ENCODE data around the gene ZNF335. TPM values are rescaled to one million over a fixed set of nuclear protein-coding genes. Genes with fewer than 3 reads are reported as not detected.
A peak's percentile ranks its signal among the peaks of the same experiment; 100 is the strongest.
"Not testable (repeated sequence)": the region's sequence is repeated elsewhere in the genome, so short reads cannot be mapped to it uniquely, and the experiment has no call there.

The ZNF335 gene
- total RNA-seq, 1 experiment from 2014 or later = 13.0 TPM

- peak; percentile 82 for DNase-seq (ENCODE audit: low read depth)
These were observed 60.3 kb downstream of the ZNF335 start, which contains the start of gene PLTP for GRCh38 chr20:45911486-45912343. TSS of gene PLTP (minus strand) at chr20:45912155. CDS start at chr20:45911452, 703 bp downstream.

- peak; percentile 99 for DNase-seq (ENCODE audit: low read depth)
These were observed 61.1 kb downstream of the ZNF335 start for GRCh38 chr20:45910670-45911485.

GRCh38 chr20:45909817-45910669 lies 62.0 kb downstream of the ZNF335 start:
- DNase-seq (ENCODE audit: low read depth) = no peak

- DNase-seq (ENCODE audit: low read depth) = no peak
These were observed 62.6 kb downstream of the ZNF335 start for GRCh38 chr20:45909336-45909808.

- no peak for DNase-seq (ENCODE audit: low read depth)
These were observed 63.9 kb downstream of the ZNF335 start for GRCh38 chr20:45908084-45908483.

- no peak for DNase-seq (ENCODE audit: low read depth)
These were observed 64.6 kb downstream of the ZNF335 start for GRCh38 chr20:45907219-45907948.

- peak; percentile 99 for DNase-seq (ENCODE audit: low read depth)
These were observed 66.4 kb downstream of the ZNF335 start for GRCh38 chr20:45905505-45906079.

- DNase-seq (ENCODE audit: low read depth) = no peak
These were observed 67.2 kb downstream of the ZNF335 start for GRCh38 chr20:45904583-45905504.

- no peak for DNase-seq (ENCODE audit: low read depth)
These were observed 69.8 kb downstream of the ZNF335 start for GRCh38 chr20:45902199-45902701.

GRCh38 chr20:45901332-45901731 lies 70.7 kb downstream of the ZNF335 start:
- not testable (repeated sequence) for DNase-seq (ENCODE audit: low read depth)

GRCh38 chr20:45899046-45899835 lies 72.8 kb downstream of the ZNF335 start:
- DNase-seq (ENCODE audit: low read depth) = no peak

Other genes with a start within 250 kb of the ZNF335 start
- not detected in 2 replicates for gene SPINT4, start 249.9 kb downstream of the ZNF335 start, total RNA-seq (2014; rRNA removed; shearing (Covaris generic))
- 0.42 TPM in 1 of 2 replicates, not detected in the other for gene WFDC3, start 180.3 kb downstream of the ZNF335 start, total RNA-seq (2014; rRNA removed; shearing (Covaris generic))
- 50.2 and 57.6 TPM in 2 replicates for gene DNTTIP1, start 180.2 kb downstream of the ZNF335 start, total RNA-seq (2014; rRNA removed; shearing (Covaris generic))
- gene UBE2C, start 159.6 kb downstream of the ZNF335 start, total RNA-seq (2014; rRNA removed; shearing (Covaris generic)) = 435 and 579 TPM in 2 replicates
- gene TNNC2, start 144.9 kb downstream of the ZNF335 start, total RNA-seq (2014; rRNA removed; shearing (Covaris generic)) = not detected in 2 replicates
- gene SNX21, start 138.4 kb downstream of the ZNF335 start, total RNA-seq (2014; rRNA removed; shearing (Covaris generic)) = 35.1 and 35.8 TPM in 2 replicates
- gene ACOT8, start 114.8 kb downstream of the ZNF335 start, total RNA-seq (2014; rRNA removed; shearing (Covaris generic)) = 102 and 117 TPM in 2 replicates
- gene ZSWIM3, start 114.6 kb downstream of the ZNF335 start, total RNA-seq (2014; rRNA removed; shearing (Covaris generic)) = 8.6 and 12.0 TPM in 2 replicates
- 11.2 and 19.8 TPM in 2 replicates for gene ZSWIM1, start 91.0 kb downstream of the ZNF335 start, total RNA-seq (2014; rRNA removed; shearing (Covaris generic))
- gene SPATA25, start 84.6 kb downstream of the ZNF335 start, total RNA-seq (2014; rRNA removed; shearing (Covaris generic)) = 0.52 TPM in 1 of 2 replicates, not detected in the other
- 3.1 and 6.0 TPM in 2 replicates for gene NEURL2, start 81.0 kb downstream of the ZNF335 start, total RNA-seq (2014; rRNA removed; shearing (Covaris generic))
- 253 and 328 TPM in 2 replicates for gene CTSA, start 80.9 kb downstream of the ZNF335 start, total RNA-seq (2014; rRNA removed; shearing (Covaris generic))
- 9.6 and 13.4 TPM in 2 replicates for gene PLTP, start 60.0 kb downstream of the ZNF335 start, total RNA-seq (2014; rRNA removed; shearing (Covaris generic))
- gene PCIF1, start 37.5 kb downstream of the ZNF335 start, total RNA-seq (2014; rRNA removed; shearing (Covaris generic)) = 11.1 and 14.5 TPM in 2 replicates
- 1.5 and 2.3 TPM in 2 replicates for gene MMP9, start 36.7 kb upstream of the ZNF335 start, total RNA-seq (2014; rRNA removed; shearing (Covaris generic))
- gene SLC12A5, start 57.0 kb upstream of the ZNF335 start, total RNA-seq (2014; rRNA removed; shearing (Covaris generic)) = 0.37 and 1.8 TPM in 2 replicates
- 20.0 and 24.0 TPM in 2 replicates for gene NCOA5, start 117.8 kb upstream of the ZNF335 start, total RNA-seq (2014; rRNA removed; shearing (Covaris generic))
- not detected in 2 replicates for gene CD40, start 146.1 kb upstream of the ZNF335 start, total RNA-seq (2014; rRNA removed; shearing (Covaris generic))